Stimulated activated CD8-positive, alpha-beta memory T cell treated with anti-CD3 and anti-CD28 coated beads, Interleukin-12 subunit alpha, Interleukin-12 subunit beta, amount 100 ng/mL, for 24 hours (primary cell): ENCODE measurements around the gene TIMM21.

Experiments
- DNase-seq: peaks from one replicate; pipeline ENCODE4 v3.0.0-alpha.2; 2020; ENCODE audit errors: extremely low read depth

Gene TIMM21

GRCh38 chr18:74147779-74148542 is at the start of gene TIMM21, which contains the start of gene FBXO15:
Gene TIMM21, plus strand, starts transcription at chr18:74148523. Its CDS starts 286 bp downstream, at chr18:74148809.
Gene FBXO15, minus strand, starts transcription at chr18:74147834. Its CDS starts 49 bp downstream, at chr18:74147785.
- DNase-seq = peak; percentile 92

GRCh38 chr18:74108460-74108859 is 39.9 kb upstream of the TIMM21 start:
- no peak for DNase-seq

- no peak for DNase-seq
These were observed 38.2 kb upstream of the TIMM21 start for GRCh38 chr18:74110149-74110548.

GRCh38 chr18:74110976-74111375 is 37.3 kb upstream of the TIMM21 start:
- no peak for DNase-seq

- no peak for DNase-seq
These were observed 34.6 kb upstream of the TIMM21 start for GRCh38 chr18:74113711-74114110.

- no peak for DNase-seq
These were observed 34.2 kb upstream of the TIMM21 start for GRCh38 chr18:74114116-74114515.

- DNase-seq = no peak
These were observed 33.3 kb upstream of the TIMM21 start for GRCh38 chr18:74115046-74115445.

- no peak for DNase-seq
These were observed 31.4 kb upstream of the TIMM21 start for GRCh38 chr18:74116633-74117554.

- DNase-seq = no peak
These were observed 25.1 kb upstream of the TIMM21 start for GRCh38 chr18:74123200-74123599.

- DNase-seq = no peak
These were observed 23.7 kb upstream of the TIMM21 start for GRCh38 chr18:74124642-74125041.

- no peak for DNase-seq
These were observed 21.4 kb upstream of the TIMM21 start for GRCh38 chr18:74126684-74127655.

- DNase-seq = no peak
These were observed 20.2 kb upstream of the TIMM21 start for GRCh38 chr18:74128159-74128558.

GRCh38 chr18:74131124-74131523 is 17.2 kb upstream of the TIMM21 start:
- no peak for DNase-seq

- DNase-seq = no peak
These were observed 16.1 kb upstream of the TIMM21 start for GRCh38 chr18:74132201-74132600.

GRCh38 chr18:74137920-74138538 is 10.3 kb upstream of the TIMM21 start:
- DNase-seq = no peak

GRCh38 chr18:74139411-74139810 is 8.9 kb upstream of the TIMM21 start:
- no peak for DNase-seq

GRCh38 chr18:74139888-74140287 is 8.4 kb upstream of the TIMM21 start:
- no peak for DNase-seq

- DNase-seq = no peak
These were observed 7.7 kb upstream of the TIMM21 start for GRCh38 chr18:74140582-74140981.

GRCh38 chr18:74141667-74142066 is 6.7 kb upstream of the TIMM21 start:
- DNase-seq = no peak

- no peak for DNase-seq
These were observed 6.1 kb upstream of the TIMM21 start for GRCh38 chr18:74142252-74142651.

- DNase-seq = no peak
These were observed 1.6 kb upstream of the TIMM21 start for GRCh38 chr18:74146756-74147155.
